Measurements from ENCODE around the gene NGB.

- TF ChIP-seq, protein P1, sequence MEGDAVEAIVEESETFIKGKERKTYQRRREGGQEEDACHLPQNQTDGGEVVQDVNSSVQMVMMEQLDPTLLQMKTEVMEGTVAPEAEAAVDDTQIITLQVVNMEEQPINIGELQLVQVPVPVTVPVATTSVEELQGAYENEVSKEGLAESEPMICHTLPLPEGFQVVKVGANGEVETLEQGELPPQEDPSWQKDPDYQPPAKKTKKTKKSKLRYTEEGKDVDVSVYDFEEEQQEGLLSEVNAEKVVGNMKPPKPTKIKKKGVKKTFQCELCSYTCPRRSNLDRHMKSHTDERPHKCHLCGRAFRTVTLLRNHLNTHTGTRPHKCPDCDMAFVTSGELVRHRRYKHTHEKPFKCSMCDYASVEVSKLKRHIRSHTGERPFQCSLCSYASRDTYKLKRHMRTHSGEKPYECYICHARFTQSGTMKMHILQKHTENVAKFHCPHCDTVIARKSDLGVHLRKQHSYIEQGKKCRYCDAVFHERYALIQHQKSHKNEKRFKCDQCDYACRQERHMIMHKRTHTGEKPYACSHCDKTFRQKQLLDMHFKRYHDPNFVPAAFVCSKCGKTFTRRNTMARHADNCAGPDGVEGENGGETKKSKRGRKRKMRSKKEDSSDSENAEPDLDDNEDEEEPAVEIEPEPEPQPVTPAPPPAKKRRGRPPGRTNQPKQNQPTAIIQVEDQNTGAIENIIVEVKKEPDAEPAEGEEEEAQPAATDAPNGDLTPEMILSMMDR (IDR thresholded peaks at IDR 0.05): no peak
- no peak for TF ChIP-seq POLR2A (IDR thresholded peaks at IDR 0.05; ENCODE audit: low read depth)
Measured at GRCh38 chr14:77276959-77277358, 6.0 kb upstream of the NGB start.

Data from esophagus muscularis mucosa (tissue), 3 donors.